Kidney glomerular epithelial cell (primary cell): Measurements from ENCODE around the gene IFT25.

Source experiments
- DNase-seq: peaks from one replicate; lab custom pipeline; 2025; lab: John Stamatoyannopoulos, UW

IFT25 gene

DNA sequence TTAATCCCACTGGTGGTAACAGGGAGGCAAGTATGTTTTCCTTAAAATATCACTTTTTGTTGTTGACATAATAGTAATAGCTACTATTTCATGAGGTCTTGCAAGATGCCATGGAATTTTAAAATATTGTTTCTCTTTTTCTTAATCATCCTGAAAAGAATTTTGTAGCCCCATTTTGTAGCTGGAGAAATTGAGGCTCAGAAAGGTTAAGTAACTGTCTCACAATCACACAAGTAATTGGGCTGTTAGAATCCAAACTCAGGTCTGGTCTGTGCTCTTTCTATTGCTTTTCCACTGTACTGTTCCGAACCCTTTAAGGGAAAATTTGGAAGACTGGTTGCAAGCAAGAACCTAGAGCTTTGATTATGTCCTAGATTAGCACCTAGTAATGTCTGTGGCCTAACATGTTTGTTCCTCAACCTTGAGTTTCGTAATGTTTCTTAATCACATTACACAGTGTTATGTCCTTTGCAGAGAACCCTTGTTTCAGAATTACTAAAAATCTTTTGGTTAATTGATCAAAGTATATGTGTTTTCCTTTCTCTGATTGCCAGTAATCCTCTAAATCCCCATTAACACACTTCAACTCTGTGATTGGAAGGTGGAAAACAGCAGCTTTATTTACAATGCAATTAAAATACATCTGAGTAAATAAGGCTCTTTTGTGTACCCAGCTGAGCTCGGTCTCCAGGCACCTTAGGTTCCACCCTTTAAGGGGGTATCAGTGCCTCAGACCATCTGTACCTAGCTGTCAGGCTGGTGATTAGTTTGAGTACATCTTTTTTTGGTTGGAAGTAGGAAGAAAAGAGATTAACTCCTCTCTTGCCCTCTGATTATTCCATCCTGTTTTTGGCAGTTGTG, 11.0 kb upstream of the IFT25 start:
- no peak for DNase-seq

DNA sequence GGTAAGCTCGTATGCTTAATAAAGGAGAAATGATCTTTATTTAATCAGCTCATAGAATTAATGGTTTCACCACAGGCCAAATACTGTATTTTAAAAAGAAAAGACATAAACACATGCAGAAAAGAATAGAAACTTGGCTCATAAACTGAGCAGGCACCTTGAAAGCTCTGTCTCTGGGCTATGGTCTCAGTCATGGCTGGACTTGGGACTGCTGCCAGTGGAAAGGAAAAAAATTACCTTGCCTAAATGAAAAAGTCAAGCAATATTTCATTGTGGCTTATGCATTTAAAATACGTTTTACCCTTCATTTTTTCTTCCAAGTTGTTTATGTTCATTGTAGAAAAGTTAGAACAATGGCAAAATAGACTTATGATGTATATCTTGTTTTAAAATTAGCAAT, 8.6 kb upstream of the IFT25 start:
- no peak for DNase-seq

DNA sequence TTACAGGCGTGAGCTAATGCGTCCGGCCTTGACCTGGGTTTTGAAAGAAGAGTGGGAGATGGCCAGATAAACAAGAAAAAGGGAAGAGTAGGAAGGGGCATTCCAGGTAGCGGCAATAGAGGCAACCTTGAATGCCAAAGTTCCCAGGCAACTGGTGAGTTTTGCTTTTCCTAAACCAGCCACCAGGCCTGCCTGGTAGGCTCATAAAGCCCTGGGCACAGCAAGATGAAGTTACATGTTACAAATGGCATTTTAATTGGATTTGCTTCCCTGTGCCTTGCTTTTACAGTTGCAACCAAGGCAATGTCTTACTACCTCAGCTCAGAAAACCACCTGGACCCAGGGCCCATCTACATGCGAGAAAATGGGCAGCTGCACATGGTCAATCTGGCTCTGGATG, 6.2 kb upstream of the IFT25 start:
- no peak for DNase-seq

DNA sequence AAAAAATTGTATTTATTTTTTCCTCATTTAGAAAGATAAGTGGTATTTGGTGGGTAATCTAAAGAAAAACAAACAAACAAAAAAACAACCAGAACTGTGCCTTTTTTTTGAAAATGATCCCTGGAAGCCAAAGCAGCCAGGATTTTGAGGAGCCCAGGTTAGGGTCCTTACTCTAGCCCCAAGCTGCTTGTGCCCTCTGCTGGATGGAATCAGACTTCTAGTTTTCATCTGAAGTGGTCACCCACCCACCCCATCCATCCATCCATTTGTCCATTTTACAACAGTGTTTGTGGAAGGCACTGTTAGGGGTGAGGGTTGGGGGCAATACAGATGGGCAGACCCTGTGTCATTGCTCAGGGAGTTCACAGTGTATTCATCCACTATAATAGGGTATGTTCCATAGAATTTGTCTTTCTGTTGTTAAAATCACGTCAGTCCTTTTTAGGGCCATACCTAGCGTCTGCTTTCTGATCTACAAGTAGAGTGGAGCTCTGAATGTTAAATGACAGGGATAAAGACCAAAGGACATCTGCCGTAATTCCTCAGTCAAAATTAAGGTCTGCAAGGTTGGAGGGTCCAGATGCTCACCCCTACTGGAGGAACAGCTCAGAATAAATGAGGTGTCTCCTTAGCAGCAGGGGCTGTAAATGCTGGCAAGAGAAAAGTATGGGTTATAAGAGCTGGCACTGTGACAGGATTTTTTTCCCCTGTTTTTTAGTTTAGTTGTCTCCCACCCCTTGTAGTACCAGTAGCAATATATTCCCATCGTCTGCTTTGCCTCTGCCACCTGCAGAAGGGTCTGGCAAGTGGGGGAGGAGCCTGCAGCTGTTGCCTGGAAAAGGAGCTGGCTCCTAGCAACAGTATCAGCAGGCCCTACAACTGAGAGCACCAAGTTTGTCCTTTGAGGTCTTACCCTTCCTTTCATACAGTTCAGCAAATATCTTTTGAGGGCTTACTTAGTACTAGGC, 3.8 kb upstream of the IFT25 start:
- peak; percentile 10 for DNase-seq

DNA sequence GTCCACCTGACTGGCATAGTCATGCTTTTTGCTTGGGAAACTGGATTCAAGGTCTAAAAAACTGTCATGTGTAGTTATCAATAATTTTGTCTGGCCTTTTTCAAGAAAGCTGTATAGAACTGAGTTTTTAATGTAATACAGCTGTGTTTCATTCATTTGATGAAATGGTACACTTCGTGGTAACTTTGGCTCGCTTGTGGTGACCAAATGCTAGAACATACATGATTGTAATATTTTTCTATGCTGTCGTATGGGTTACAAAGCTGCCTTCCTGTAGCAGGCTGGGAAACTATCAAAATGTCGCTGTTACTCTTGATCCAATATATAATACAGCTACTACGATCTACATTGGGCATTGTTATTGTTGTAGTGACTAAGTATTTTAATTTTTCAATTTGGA, 2.8 kb upstream of the IFT25 start:
- no peak for DNase-seq

DNA sequence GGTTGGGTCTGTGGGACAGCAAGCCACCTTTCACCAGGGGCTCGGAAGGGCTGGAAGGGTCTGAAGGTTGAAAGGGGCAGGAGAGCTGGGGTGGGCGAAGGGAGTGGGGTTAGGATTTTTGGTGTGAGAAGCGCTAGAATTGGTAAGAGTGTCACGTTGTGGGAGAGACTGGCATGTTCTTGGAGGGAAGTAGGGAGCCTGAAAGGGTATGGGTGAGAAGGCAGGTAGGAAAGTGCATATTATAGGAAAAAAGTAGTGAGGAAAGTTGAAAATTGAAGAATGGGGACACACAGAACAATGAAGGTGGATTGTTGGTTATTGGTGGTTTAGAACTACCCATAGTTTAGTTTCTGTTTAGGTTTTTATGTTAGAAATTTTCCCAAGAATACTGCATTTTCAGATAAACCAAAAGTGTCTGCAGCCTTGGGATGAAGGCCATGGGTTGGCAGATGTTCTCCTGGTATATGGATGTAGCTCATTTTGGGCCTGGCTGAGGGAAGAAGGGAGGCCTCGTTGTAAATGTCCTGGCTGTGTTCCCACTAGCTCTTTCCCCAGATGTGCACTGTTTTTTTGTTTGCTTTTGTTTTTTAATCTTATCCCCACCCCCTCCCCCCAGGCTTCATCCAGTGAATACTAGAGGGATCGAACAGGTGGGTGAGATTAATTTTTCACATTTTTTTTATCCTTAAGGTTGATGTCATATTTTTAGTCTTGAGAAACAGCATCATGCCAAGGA, 1.8 kb upstream of the IFT25 start:
- DNase-seq = no peak

DNA sequence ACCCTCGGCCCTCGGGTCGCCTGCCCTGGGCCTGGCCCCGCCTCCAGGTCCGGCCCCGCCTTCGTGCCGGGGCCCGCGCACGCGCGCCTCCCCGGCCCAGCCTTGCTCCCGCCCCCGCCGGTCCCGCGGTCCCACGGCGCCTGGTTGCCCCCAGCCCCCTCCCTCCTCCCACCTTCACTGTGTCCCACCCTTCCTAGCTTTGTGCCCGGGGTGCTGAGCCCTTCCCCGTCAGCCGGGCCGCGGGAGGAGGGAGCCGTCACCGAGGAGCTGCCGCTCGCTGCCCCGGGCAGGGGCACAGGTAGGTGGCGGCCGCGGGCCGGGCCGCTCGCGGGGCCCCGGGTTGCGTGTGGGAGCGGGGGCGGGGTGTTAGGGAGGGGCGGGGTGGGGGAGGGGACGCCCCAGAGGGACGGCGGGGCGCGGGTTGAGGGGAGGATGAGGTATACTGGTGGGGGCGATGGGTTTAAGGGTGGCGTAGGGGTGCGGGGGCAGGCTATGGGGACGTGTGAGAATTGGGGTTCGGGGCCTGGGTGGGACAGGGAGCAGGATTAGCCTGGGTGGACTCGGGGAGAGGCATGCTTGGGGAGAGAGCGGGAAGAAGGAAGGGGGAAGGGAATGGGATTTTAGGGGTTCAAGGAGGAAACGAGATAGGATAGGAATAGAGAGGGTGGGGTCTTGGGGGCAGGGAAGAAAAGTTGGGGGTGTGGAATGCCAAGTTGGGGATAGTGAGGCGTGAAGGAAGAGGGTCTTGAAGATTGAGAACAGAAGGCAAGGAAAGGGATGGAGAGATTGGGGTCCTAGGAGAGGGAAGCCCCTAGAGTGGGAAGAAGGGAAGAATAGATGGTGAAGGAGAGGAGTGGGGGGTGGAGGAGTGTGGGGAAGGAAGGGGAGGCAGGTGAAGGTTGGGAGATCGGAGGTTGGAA, 1.0 kb upstream of the IFT25 start, which contains the start of gene LRRC42:
TSS of gene LRRC42 (plus strand) at position 99 of the 920 bp plus-strand sequence. CDS start 5,650 bp downstream, outside the sequence.
- DNase-seq = no peak

DNA sequence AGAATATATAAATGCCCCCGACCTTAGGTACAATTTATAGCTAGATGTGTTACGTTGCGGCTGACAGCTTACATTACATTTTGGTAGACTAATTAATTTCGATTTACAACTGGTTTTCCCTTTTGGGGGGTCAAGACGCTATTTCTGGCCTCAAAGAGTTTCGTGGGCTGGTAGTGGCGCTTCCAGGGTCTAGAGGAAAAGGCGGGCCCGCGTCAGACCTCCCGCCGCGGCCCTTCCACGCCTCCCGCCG, 391 bp downstream of the IFT25 start:
- DNase-seq = no peak

DNA sequence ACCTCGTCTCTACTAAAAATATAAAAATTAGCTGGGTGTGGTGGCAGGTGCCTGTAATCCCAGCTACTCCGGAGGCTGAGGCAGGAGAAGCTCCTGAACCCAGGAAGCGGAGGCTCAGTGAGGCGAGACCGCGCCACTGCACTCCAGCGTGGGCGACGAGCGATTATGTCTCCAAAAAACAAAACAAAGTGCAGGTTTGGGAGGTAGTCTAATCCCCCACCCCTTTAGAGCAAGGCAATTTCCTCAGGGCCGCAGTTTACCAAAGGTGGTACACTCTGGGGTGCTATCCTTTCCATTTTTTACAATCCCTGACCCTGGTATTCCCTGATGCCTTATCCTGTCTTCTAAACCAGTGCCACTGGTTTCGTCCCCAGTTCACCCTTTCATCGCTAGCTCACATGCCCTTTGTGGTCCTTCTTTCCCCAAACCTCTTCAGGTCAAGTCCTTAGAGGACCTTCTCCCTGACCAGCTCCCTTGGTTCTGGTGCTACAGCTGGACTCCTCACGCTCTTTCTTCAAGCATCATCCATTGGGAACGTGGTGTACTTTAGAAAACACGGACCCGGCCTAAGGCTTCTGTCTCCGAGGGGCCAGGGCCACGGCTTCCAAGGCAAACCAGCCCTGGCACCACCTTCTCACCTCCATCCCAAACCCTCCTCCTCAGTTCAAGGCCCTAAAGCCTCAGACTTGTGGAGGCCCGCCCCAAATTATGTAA, 873 bp downstream of the IFT25 start:
- DNase-seq = no peak

DNA sequence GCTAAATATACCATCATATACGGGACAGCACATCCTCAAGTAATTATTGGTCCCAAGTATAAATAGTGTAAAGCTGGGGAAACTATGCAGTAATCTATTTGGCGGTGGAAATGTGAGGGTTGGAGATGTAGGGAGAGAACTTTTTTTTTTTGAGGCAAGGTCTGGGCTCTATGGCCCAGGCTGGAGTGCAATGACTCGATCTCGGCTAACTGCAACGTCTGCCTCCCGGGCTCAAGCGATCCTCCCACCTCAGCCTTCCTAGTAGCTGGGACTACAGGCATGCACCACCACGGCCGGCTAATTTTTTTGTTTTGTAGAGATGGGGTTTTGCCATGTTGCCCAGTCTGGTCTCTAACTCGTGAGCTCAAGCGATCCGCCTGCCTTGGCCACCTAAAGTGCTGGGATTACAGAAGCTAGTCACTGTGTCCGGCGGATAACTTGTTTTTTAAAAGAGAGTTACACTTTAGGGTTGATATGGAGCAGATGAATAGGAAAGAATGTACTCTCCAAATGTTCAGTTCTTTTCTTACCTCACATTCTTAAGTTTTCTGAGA, 1.9 kb downstream of the IFT25 start:
- DNase-seq = no peak

DNA sequence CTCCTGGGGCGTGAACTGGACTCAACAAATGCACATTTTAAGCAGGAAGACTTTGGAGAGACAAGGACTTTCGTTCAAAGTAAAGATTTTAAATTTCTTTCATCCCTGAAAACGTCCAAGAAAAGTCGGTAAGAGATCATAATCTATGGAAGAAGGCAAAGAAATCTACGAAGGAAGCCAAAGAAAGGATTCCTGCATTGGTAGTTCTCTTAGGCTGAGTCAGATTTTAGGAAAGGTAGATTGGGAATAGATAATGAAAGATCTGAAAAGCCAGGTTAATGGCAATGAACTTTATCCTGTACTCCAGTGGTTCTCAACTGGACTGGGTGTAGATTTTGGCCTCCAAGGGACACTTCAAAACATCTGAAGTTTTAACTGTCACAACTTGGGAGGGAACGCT, 2.4 kb downstream of the IFT25 start:
- no peak for DNase-seq

DNA sequence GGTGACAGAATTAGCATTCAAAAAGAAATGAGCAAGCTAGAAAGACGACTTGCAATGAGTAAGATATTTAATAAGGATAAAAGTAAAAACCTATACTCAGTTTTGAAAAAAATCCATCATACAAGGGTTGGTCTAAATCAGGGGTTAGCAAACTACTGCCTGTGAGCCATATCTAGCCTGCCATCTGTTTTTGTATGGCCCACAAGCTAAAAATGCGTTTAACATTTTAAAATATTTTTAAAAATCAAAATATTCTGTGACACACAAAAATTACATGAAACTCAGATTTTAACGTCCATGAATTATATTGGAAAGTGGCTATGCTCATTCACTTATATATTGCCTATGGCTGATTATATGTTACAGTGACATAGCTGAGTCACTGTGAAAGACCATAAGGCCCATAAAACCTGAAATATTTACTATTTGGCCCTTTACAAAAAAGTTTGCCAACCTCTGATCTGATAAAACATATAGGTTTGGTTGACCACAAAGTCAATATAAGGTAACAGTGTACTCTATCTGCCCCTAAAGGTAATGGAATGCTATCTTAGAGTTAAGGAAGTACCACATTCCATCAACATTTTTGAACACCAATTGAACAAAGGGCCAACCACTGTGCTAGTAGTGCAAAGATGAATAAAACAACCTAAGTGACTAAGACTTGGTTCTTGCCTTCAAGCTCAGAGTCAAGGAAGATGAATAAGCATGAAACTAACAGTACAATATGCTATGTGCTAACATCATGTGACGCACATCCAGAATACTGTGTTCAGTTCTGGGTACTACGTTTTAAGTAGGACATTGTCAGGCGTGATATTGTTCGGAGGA, 3.2 kb downstream of the IFT25 start:
- DNase-seq = no peak

DNA sequence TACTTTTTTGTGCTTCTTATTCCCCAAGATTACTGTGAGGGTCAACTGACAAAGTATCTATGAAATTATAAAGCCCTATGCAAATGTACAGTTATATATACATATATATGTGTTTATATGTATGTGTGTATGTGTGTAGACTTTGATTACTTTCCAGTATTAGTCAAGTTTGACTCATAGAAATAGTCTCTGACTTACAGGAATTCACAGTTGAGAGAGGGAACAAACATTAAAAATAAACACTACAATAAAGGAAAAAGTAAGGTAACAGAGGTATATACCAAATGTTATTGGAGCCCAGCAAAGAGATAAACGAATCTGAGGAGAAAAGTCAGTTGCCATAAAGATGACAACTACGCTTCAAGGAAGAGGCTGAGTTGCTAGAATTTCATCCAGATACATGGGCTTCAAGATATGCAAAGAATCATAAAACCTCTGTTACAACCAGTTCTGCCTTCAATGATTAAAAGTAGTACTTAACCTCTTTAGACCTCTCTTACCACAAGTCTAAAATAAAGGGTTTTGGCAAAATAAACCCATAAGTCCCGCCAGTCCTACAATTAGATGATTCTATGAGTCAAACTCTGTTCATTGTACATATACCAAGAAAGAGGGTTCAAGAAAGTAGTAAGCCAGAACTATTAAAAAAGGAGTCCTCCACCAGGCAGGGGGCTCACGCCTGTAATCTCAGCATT, 7.2 kb downstream of the IFT25 start:
- no peak for DNase-seq

DNA sequence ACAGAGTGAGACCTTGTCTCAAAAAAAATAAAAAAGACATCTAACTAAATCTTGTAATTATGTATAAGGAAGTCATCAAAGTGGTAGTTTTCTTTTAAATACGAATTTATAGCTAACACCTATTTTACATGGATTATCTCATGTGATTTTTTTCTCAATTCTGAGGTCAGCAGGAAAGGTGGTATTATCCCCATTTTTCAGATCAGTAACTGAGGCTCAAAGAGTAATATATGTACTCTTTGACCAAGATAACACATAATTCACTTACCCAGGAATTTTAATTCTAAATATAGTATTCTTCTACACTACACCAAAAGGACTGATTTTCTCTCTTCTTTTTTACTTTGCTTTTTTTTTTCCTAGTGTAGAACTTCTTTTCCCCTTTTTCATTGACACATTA, 9.1 kb downstream of the IFT25 start:
- no peak for DNase-seq

DNA sequence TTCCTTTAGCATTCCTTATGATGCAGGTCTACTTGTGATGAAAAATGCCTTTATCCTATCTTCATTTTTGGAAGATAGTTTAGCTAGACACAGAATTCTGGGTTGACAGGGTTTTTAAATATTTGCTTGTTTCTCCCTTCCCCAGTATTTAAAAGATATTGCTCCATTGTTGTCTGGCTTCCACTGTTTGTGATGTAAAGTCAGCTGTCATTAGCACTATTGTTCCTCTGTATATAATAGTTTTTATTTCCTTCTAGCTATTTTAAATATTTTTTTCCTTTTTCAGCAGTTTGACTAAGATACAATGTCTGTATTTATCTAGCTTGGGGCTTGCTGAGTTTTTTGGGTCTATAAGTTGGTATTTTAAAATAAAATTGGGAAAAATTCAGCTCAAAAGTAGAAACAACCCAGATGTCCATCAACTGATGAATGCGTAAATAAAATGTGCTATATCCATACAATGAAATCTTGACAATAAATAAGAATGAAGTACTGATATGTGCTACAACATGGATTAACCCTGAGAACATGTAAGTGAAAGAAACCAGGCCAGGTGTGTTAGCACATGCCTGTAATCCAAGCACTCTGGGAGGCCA, 11.2 kb downstream of the IFT25 start:
- no peak for DNase-seq

DNA sequence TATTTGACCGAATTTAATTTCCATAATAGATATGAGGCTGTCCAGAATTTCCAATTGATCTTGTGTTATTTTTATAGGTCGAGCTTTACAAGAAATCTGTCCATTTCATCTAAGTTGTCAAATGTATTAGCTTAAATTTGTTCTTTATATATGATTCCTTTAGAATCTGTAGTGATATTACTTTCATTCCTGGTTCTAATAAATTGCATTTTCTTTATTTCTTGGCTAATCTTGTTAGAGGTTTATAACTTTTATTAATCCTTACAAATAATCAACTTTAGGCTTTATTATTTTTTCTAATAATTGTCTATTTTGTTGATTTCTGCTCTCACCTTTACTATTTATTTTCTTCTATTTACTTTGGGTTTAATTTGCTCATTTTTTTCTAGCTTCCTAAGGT, 14.0 kb downstream of the IFT25 start:
- DNase-seq = no peak

DNA sequence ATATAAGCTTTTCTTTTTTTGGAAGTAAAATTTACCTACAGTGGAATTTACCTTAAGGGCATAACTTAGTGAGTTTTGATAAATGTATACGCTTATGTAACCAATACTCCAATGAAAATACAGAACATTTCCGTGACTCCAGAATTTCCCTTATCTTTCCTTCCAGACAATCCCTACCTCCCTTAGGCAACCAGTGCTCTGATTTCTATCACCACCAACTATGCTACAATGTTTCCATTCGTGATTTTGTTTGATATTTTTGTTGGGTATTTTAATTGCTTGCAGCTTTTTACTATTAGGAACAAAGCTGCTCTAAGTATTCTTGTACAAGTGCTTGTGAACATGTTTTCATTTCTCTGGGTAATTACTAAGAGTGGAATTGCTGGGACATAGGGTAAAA, 14.6 kb downstream of the IFT25 start:
- no peak for DNase-seq

DNA sequence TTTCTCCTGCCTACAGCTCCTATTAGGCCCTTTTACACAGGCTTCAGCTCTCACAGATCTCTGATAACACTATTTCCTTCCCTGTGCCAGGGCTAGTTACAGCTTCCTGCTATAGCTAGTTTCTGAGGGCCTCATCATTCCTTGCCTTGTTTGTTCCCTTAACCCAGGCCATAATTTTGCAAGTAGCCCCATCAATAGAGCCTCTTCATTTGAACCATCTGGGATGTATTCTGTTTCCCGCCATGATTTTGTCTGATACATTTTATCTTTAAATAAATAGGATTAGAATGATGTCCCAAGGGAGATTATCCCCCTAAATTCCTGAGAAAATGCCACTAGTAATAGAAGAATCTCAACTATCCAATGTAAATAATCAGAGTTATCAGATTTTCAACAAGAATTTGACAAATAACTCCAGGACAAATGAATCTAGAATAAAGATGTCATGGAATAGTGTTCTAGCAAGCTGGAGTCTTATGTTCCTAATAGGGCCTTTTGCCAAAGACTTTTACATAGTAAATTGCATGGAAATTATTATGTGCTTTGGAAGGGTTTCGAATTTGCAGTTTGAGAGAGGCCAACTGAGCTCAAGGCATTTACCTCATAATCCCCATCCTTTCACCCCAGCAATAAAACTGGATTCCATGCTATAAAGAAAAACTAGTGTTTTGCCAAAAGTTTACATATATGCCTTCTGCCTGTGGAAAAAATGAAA, 16.1 kb downstream of the IFT25 start:
- DNase-seq = no peak
